CD4-positive, alpha-beta memory T cell (primary cell): ENCODE results near the gene EFCC1. TPM values are rescaled to one million over a fixed set of nuclear protein-coding genes. Genes with fewer than 3 reads are reported as not detected.

Experiments used
- CTCF ChIA-PET: fragments of 350-600 bp; sonication (Branson Sonifier 250); formaldehyde crosslinking; loops from one replicate; lab custom pipeline; 2021; ENCODE audit warnings: inconsistent platforms; ENCODE audit not compliant: partially characterized antibody; lab: Charles Lee
- POLR2A ChIA-PET: fragments of 350-600 bp; sonication (Branson Sonifier 250); formaldehyde crosslinking; loops from one replicate; lab custom pipeline; 2021; ENCODE audit not compliant: partially characterized antibody; lab: Charles Lee
- DNase-seq, 5 donors: peaks; one replicate each; pipeline versions ENCODE4 v3.0.0 to v3.0.0-alpha.2; 2020 to 2022; ENCODE audit warnings: mixed read lengths in 1 of 5
- H3K27ac ChIP-seq: one replicate; pipeline ENCODE4 v1.7.0; 2013; ENCODE audit warnings: low read depth, low read length
- H3K27me3 ChIP-seq: 2 replicates; pipeline ENCODE4 v1.7.0; 2013; ENCODE audit warnings: mild to moderate bottlenecking, low read length, moderate library complexity; ENCODE audit not compliant: insufficient read depth
- H3K36me3 ChIP-seq: 2 replicates; pipeline ENCODE4 v1.7.0; 2013; ENCODE audit warnings: mild to moderate bottlenecking, low read length, moderate library complexity; ENCODE audit not compliant: insufficient read depth
- H3K4me1 ChIP-seq: 2 replicates; pipeline ENCODE4 v1.7.0; 2013; ENCODE audit warnings: mild to moderate bottlenecking, low read length, moderate library complexity; ENCODE audit not compliant: insufficient read depth
- H3K4me3 ChIP-seq, 2 donors: one replicate each; pipeline ENCODE4 v1.7.0; 2013; ENCODE audit warnings: low read length in 2 of 2, mild to moderate bottlenecking in 1 of 2
- H3K9me3 ChIP-seq, 2 donors: one replicate each; pipeline ENCODE4 v1.7.0; 2013; ENCODE audit warnings: low read length in 2 of 2, control low read depth in 1 of 2; ENCODE audit not compliant: control insufficient read depth in 1 of 2
- H3K27ac Mint-ChIP-seq, 7 donors: one replicate each; pipeline ENCODE4 v1.8.0; 2020 to 2021; ENCODE audit warnings: mixed read lengths in 7 of 7, mild to moderate bottlenecking in 6 of 7, inconsistent platforms in 3 of 7, moderate library complexity in 3 of 7
- H3K27me3 Mint-ChIP-seq, 2 donors: one replicate each; pipeline ENCODE4 v1.8.0; 2020 to 2021; ENCODE audit warnings: mixed read lengths in 2 of 2
- H3K36me3 Mint-ChIP-seq, 2 donors: one replicate each; pipeline ENCODE4 v1.8.0; 2020 to 2021; ENCODE audit warnings: mixed read lengths in 2 of 2, inconsistent platforms in 1 of 2, mild to moderate bottlenecking in 1 of 2
- H3K4me1 Mint-ChIP-seq, 4 donors: one replicate each; pipeline ENCODE4 v1.8.0; 2020 to 2021; ENCODE audit warnings: mixed read lengths in 4 of 4, mild to moderate bottlenecking in 1 of 4
- H3K4me3 Mint-ChIP-seq, 8 donors: one replicate each; pipeline ENCODE4 v1.8.0; 2020 to 2021; ENCODE audit warnings: mixed read lengths in 8 of 8, mild to moderate bottlenecking in 7 of 8, moderate library complexity in 6 of 8, inconsistent platforms in 3 of 8
- H3K9me3 Mint-ChIP-seq, 8 donors: one replicate each; pipeline ENCODE4 v1.8.0; 2020 to 2021; ENCODE audit warnings: mixed read lengths in 8 of 8, mild to moderate bottlenecking in 5 of 8, inconsistent platforms in 3 of 8, moderate library complexity in 1 of 8
- intact Hi-C: fragments of 100-400 bp; cut with micrococcal nuclease; formaldehyde crosslinking; loops from one replicate; pipeline ENCODE4 v1.15.1; 2023
- polyA plus RNA-seq, 2 donors: library from polyadenylated mRNA; unstranded; fragments of 300-500 nt; fragmentation: Illumina TruSeq; gene quantifications; one replicate each; pipeline ENCODE4 v1.2.3, GENCODE V29; 2021
- total RNA-seq, 2 experiments: library from RNA; stranded (reverse); gene quantifications; one replicate each; pipeline ENCODE4 v1.2.3, GENCODE V29; 2021

EFCC1 gene
- total and polyA plus RNA-seq, 4 experiments from 2014 or later: not detected

GRCh38 chr3:129017484-129017899 is 16.4 kb downstream of the EFCC1 start:
- CTCF ChIA-PET: interaction anchor here (1.0 to 6.5 kb wide), 19 partner anchors 9 to 400 kb away, joined by 3 to 191 read pairs (median 7); partner anchors contain the start of genes CFAP92, COPG1 and RAB43
- Mint-ChIP-seq H3K4me3 (peak overlapping the region in 7 of 8 donors; percentile 22 to 82 (median 65)), H3K27ac (peak overlapping the region; percentile 85 to 99 (median 94)), H3K9me3 (no peaks in the 10 kb centered on the region), H3K36me3 (no peaks in the 10 kb centered on the region), H3K4me1 (peaks cover 32 to 59% (median 44%) of the 10 kb centered on the region in 4 donors), H3K27me3 (no peaks in the 10 kb centered on the region)
- no peaks in the 10 kb centered on the region for H3K27me3 ChIP-seq
- intact Hi-C loops: no loop called here
- peak overlapping the region; percentile 64 for H3K27ac ChIP-seq
- no peak overlapping the region for H3K4me3 ChIP-seq
- H3K36me3 ChIP-seq: no peaks in the 10 kb centered on the region
- H3K4me1 ChIP-seq: peaks cover 36% of the 10 kb centered on the region
- no peak for DNase-seq
- H3K9me3 ChIP-seq: no peaks in the 10 kb centered on the region
- POLR2A ChIA-PET: interaction anchor here (0.7 to 7.7 kb wide), 16 partner anchors 8 to 422 kb away, joined by 3 to 150 read pairs (median 24); partner anchors contain the start of genes CFAP92, CNBP, COPG1 and HMCES

- intact Hi-C loops: no loop called here
Observed at GRCh38 chr3:129018271-129018670, 17.2 kb downstream of the EFCC1 start.

GRCh38 chr3:129018751-129019150 is 17.6 kb downstream of the EFCC1 start:
- H3K4me3 ChIP-seq: no peak overlapping the region
- CTCF ChIA-PET: interaction anchor here (1.4 to 6.5 kb wide), 3 partner anchors 13 to 48 kb away, joined by 7 to 148 read pairs (median 12); no protein-coding TSS in a partner anchor
- POLR2A ChIA-PET: interaction anchor here (0.8 to 7.7 kb wide), 4 partner anchors 8 to 48 kb away, joined by 3 to 150 read pairs (median 18); no protein-coding TSS in a partner anchor
- no peaks in the 10 kb centered on the region for H3K27me3 ChIP-seq
- H3K36me3 ChIP-seq: no peaks in the 10 kb centered on the region
- peak overlapping the region; percentile 64 for H3K27ac ChIP-seq
- H3K9me3 ChIP-seq: no peaks in the 10 kb centered on the region
- intact Hi-C loops: no loop called here
- Mint-ChIP-seq H3K4me3 (peak overlapping the region in 3 of 8 donors; percentile 20 to 50 (median 39)), H3K27me3 (no peaks in the 10 kb centered on the region), H3K9me3 (no peaks in the 10 kb centered on the region), H3K36me3 (no peaks in the 10 kb centered on the region), H3K4me1 (peaks cover 32 to 54% (median 43%) of the 10 kb centered on the region in 4 donors), H3K27ac (peak overlapping the region; percentile 42 to 94 (median 80))
- peaks cover 36% of the 10 kb centered on the region for H3K4me1 ChIP-seq
- no peak for DNase-seq

More at GRCh38 chr3:129018271-129018670, 17.2 kb downstream of the EFCC1 start:
- DNase-seq: no peak
- Mint-ChIP-seq H3K4me1 (peaks cover 32 to 57% (median 44%) of the 10 kb centered on the region in 4 donors), H3K36me3 (no peaks in the 10 kb centered on the region), H3K4me3 (peak overlapping the region in 1 of 8 donors; percentile 50), H3K9me3 (no peaks in the 10 kb centered on the region), H3K27ac (peak overlapping the region; percentile 80 to 99 (median 94)), H3K27me3 (no peaks in the 10 kb centered on the region)
- POLR2A ChIA-PET: interaction anchor here (0.7 to 7.7 kb wide), 5 partner anchors 8 to 143 kb away, joined by 3 to 150 read pairs (median 5); no protein-coding TSS in a partner anchor
- Histone ChIP-seq H3K4me1 (peaks cover 36% of the 10 kb centered on the region), H3K4me3 (no peak overlapping the region), H3K9me3 (no peaks in the 10 kb centered on the region), H3K27me3 (no peaks in the 10 kb centered on the region), H3K27ac (peak overlapping the region; percentile 64), H3K36me3 (no peaks in the 10 kb centered on the region)
- CTCF ChIA-PET: interaction anchor here (1.0 to 6.5 kb wide), 9 partner anchors 8 to 298 kb away, joined by 3 to 191 read pairs (median 58); partner anchors contain the start of gene COPG1

GRCh38 chr3:129019266-129019665 is 18.2 kb downstream of the EFCC1 start:
- POLR2A ChIA-PET: no interaction called here
- CTCF ChIA-PET: interaction anchor here (1.1 to 2.6 kb wide), 5 partner anchors 9 to 339 kb away, joined by 4 to 12 read pairs (median 7); no protein-coding TSS in a partner anchor
- Histone ChIP-seq H3K27me3 (no peaks in the 10 kb centered on the region), H3K9me3 (no peaks in the 10 kb centered on the region), H3K4me1 (peaks cover 36% of the 10 kb centered on the region), H3K4me3 (no peak overlapping the region), H3K27ac (no peak overlapping the region), H3K36me3 (no peaks in the 10 kb centered on the region)
- Mint-ChIP-seq H3K4me3 (no peak overlapping the region), H3K27ac (peak overlapping the region in 2 of 7 donors; percentile 80 to 94), H3K9me3 (no peaks in the 10 kb centered on the region), H3K4me1 (peaks cover 32 to 50% (median 41%) of the 10 kb centered on the region in 4 donors), H3K36me3 (no peaks in the 10 kb centered on the region), H3K27me3 (no peaks in the 10 kb centered on the region)
- intact Hi-C loops: no loop called here
- no peak for DNase-seq

- no peaks in the 10 kb centered on the region for H3K27me3 ChIP-seq
- H3K36me3 ChIP-seq: no peaks in the 10 kb centered on the region
- Mint-ChIP-seq H3K4me1 (peaks cover 23 to 47% (median 33%) of the 10 kb centered on the region in 4 donors), H3K36me3 (no peaks in the 10 kb centered on the region), H3K27ac (no peak overlapping the region), H3K27me3 (no peaks in the 10 kb centered on the region), H3K4me3 (no peak overlapping the region), H3K9me3 (no peaks in the 10 kb centered on the region)
- POLR2A ChIA-PET: no interaction called here
- H3K4me3 ChIP-seq: no peak overlapping the region
- H3K4me1 ChIP-seq: peaks cover 27% of the 10 kb centered on the region
- no peaks in the 10 kb centered on the region for H3K9me3 ChIP-seq
- CTCF ChIA-PET: interaction anchor here (1.1 to 2.6 kb wide), 4 partner anchors 10 to 340 kb away, joined by 4 to 12 read pairs (median 6); no protein-coding TSS in a partner anchor
- intact Hi-C loops: no loop called here
- no peak for DNase-seq
- H3K27ac ChIP-seq: no peak overlapping the region
Observed at GRCh38 chr3:129020691-129021090, 19.6 kb downstream of the EFCC1 start.

GRCh38 chr3:129021140-129021551 is 20.0 kb downstream of the EFCC1 start:
- intact Hi-C loops: no loop called here
- ChIA-PET CTCF (interaction anchor here (1.2 to 2.6 kb wide), 4 partner anchors 10 to 51 kb away, joined by 3 to 12 read pairs (median 5); no protein-coding TSS in a partner anchor), POLR2A (no interaction called here)
- peaks cover 19 to 47% (median 32%) of the 10 kb centered on the region in 4 donors for H3K4me1 Mint-ChIP-seq
- H3K4me3 Mint-ChIP-seq: no peak overlapping the region
- no peaks in the 10 kb centered on the region for H3K36me3 ChIP-seq
- H3K9me3 Mint-ChIP-seq: no peaks in the 10 kb centered on the region
- no peak overlapping the region for H3K4me3 ChIP-seq
- peaks cover 24% of the 10 kb centered on the region for H3K4me1 ChIP-seq
- H3K27me3 Mint-ChIP-seq: no peaks in the 10 kb centered on the region
- no peak for DNase-seq
- no peaks in the 10 kb centered on the region for H3K27me3 ChIP-seq
- H3K27ac Mint-ChIP-seq: peak overlapping the region in 1 of 7 donors; percentile 7
- H3K36me3 Mint-ChIP-seq: no peaks in the 10 kb centered on the region
- no peak overlapping the region for H3K27ac ChIP-seq
- no peaks in the 10 kb centered on the region for H3K9me3 ChIP-seq
